ENCODE measurements around the gene TLK2. TPM values are rescaled to one million over a fixed set of nuclear protein-coding genes. Genes with fewer than 3 reads are reported as not detected.
"Not testable (repeated sequence)": the region's sequence is repeated elsewhere in the genome, so short reads cannot be mapped to it uniquely, and the experiment has no call there.

The TLK2 gene
- total and polyA plus RNA-seq, 4 donors: 10.7 to 55.2 (median 31.0) TPM

GRCh38 chr17:62456016-62456415 is 22.6 kb upstream of the TLK2 start:
- intact Hi-C loops (cut with DNase I): no loop called here
- Histone ChIP-seq H3K36me3 (ENCODE audit: control insufficient read depth in 1 of 2, insufficient read depth in 2 of 2, low read length in 1 of 2) (no peaks in the 10 kb centered on the region), H3K27me3 (ENCODE audit: control insufficient read depth in 1 of 2, insufficient read depth in 2 of 2, low read length in 1 of 2) (no peaks in the 10 kb centered on the region), H3K4me1 (ENCODE audit: control insufficient read depth in 1 of 2, insufficient read depth in 2 of 2, low read length in 2 of 2) (no peaks in the 10 kb centered on the region), H3K9me3 (ENCODE audit: control insufficient read depth, low read length) (no peaks in the 10 kb centered on the region), H3K4me3 (ENCODE audit: low read length in 2 of 2) (no peak overlapping the region), H3K27ac (ENCODE audit: low read depth in 1 of 2, low read length in 2 of 2) (no peak overlapping the region)
- DNase-seq (peak in 1 of 2 donors; percentile 53), ATAC-seq (ENCODE audit: low FRiP score) (no peak)
- WGBS, 2 donors: 89% methylated on average over 7 of the region's 7 CpGs

- H3K4me3 ChIP-seq (ENCODE audit: low read length in 2 of 2); H3K4me1 ChIP-seq (ENCODE audit: control insufficient read depth in 1 of 2, insufficient read depth in 2 of 2, low read length in 2 of 2); H3K36me3 ChIP-seq (ENCODE audit: control insufficient read depth in 1 of 2, insufficient read depth in 2 of 2, low read length in 1 of 2); intact Hi-C loops (cut with DNase I); ATAC-seq (ENCODE audit: low FRiP score); H3K27ac ChIP-seq (ENCODE audit: low read depth in 1 of 2, low read length in 2 of 2); H3K27me3 ChIP-seq (ENCODE audit: control insufficient read depth in 1 of 2, insufficient read depth in 2 of 2, low read length in 1 of 2); H3K9me3 ChIP-seq (ENCODE audit: control insufficient read depth, low read length): not testable (repeated sequence)
- WGBS, 2 donors: 68 to 69% methylated on average over 10 of the region's 10 CpGs
- DNase-seq: peak in 1 of 2 donors; percentile 19
These were observed 20.1 kb upstream of the TLK2 start for GRCh38 chr17:62458483-62458882.

GRCh38 chr17:62464422-62464821 is 14.2 kb upstream of the TLK2 start:
- H3K9me3 ChIP-seq (ENCODE audit: control insufficient read depth, low read length); ATAC-seq (ENCODE audit: low FRiP score); H3K27ac ChIP-seq (ENCODE audit: low read depth in 1 of 2, low read length in 2 of 2); intact Hi-C loops (cut with DNase I); H3K4me3 ChIP-seq (ENCODE audit: low read length in 2 of 2); H3K27me3 ChIP-seq (ENCODE audit: control insufficient read depth in 1 of 2, insufficient read depth in 2 of 2, low read length in 1 of 2); H3K36me3 ChIP-seq (ENCODE audit: control insufficient read depth in 1 of 2, insufficient read depth in 2 of 2, low read length in 1 of 2); H3K4me1 ChIP-seq (ENCODE audit: control insufficient read depth in 1 of 2, insufficient read depth in 2 of 2, low read length in 2 of 2): not testable (repeated sequence)
- DNase-seq: peak in 1 of 2 donors; percentile 1
- WGBS, 2 donors: 84 to 86% methylated on average over 3 of the region's 3 CpGs

GRCh38 chr17:62465271-62465670 is 13.4 kb upstream of the TLK2 start:
- H3K27ac ChIP-seq (ENCODE audit: low read depth in 1 of 2, low read length in 2 of 2); ATAC-seq (ENCODE audit: low FRiP score); intact Hi-C loops (cut with DNase I); H3K4me3 ChIP-seq (ENCODE audit: low read length in 2 of 2); H3K9me3 ChIP-seq (ENCODE audit: control insufficient read depth, low read length); H3K4me1 ChIP-seq (ENCODE audit: control insufficient read depth in 1 of 2, insufficient read depth in 2 of 2, low read length in 2 of 2); H3K36me3 ChIP-seq (ENCODE audit: control insufficient read depth in 1 of 2, insufficient read depth in 2 of 2, low read length in 1 of 2); H3K27me3 ChIP-seq (ENCODE audit: control insufficient read depth in 1 of 2, insufficient read depth in 2 of 2, low read length in 1 of 2): not testable (repeated sequence)
- peak in 1 of 2 donors; percentile 74 for DNase-seq
- 96 to 97% methylated on average over 7 of the region's 7 CpGs for WGBS, 2 donors

- H3K4me1 ChIP-seq (ENCODE audit: control insufficient read depth in 1 of 2, insufficient read depth in 2 of 2, low read length in 2 of 2); H3K27me3 ChIP-seq (ENCODE audit: control insufficient read depth in 1 of 2, insufficient read depth in 2 of 2, low read length in 1 of 2); H3K36me3 ChIP-seq (ENCODE audit: control insufficient read depth in 1 of 2, insufficient read depth in 2 of 2, low read length in 1 of 2); H3K27ac ChIP-seq (ENCODE audit: low read depth in 1 of 2, low read length in 2 of 2); H3K4me3 ChIP-seq (ENCODE audit: low read length in 2 of 2); H3K9me3 ChIP-seq (ENCODE audit: control insufficient read depth, low read length): not testable (repeated sequence)
- 36 to 37% methylated on average over 6 of the region's 8 CpGs for WGBS, 2 donors
- peak; percentile 78 to 85 for DNase-seq
- peak; percentile 53 for ATAC-seq (ENCODE audit: low FRiP score)
- intact Hi-C loops (cut with DNase I): loop anchor here in 1 of 2 donors (10.0 kb wide), 1 partner anchor 46 kb away; the partner anchor contains the start of gene METTL2A
These were observed 7.8 kb upstream of the TLK2 start for GRCh38 chr17:62470666-62471379.

GRCh38 chr17:62471380-62471880 is 7.2 kb upstream of the TLK2 start:
- intact Hi-C loops (cut with DNase I): loop anchor here in 1 of 2 donors (10.0 kb wide), 1 partner anchor 47 kb away; the partner anchor contains the start of gene METTL2A
- not testable (repeated sequence) for H3K4me1 ChIP-seq (ENCODE audit: control insufficient read depth in 1 of 2, insufficient read depth in 2 of 2, low read length in 2 of 2); H3K27me3 ChIP-seq (ENCODE audit: control insufficient read depth in 1 of 2, insufficient read depth in 2 of 2, low read length in 1 of 2); H3K27ac ChIP-seq (ENCODE audit: low read depth in 1 of 2, low read length in 2 of 2); ATAC-seq (ENCODE audit: low FRiP score); H3K36me3 ChIP-seq (ENCODE audit: control insufficient read depth in 1 of 2, insufficient read depth in 2 of 2, low read length in 1 of 2); H3K9me3 ChIP-seq (ENCODE audit: control insufficient read depth, low read length); H3K4me3 ChIP-seq (ENCODE audit: low read length in 2 of 2)
- 75% methylated on average over 9 of the region's 9 CpGs for WGBS, 2 donors
- DNase-seq: peak in 1 of 2 donors; percentile 30

- H3K4me1 ChIP-seq (ENCODE audit: control insufficient read depth in 1 of 2, insufficient read depth in 2 of 2, low read length in 2 of 2); H3K27ac ChIP-seq (ENCODE audit: low read depth in 1 of 2, low read length in 2 of 2); H3K9me3 ChIP-seq (ENCODE audit: control insufficient read depth, low read length); H3K27me3 ChIP-seq (ENCODE audit: control insufficient read depth in 1 of 2, insufficient read depth in 2 of 2, low read length in 1 of 2); H3K4me3 ChIP-seq (ENCODE audit: low read length in 2 of 2); H3K36me3 ChIP-seq (ENCODE audit: control insufficient read depth in 1 of 2, insufficient read depth in 2 of 2, low read length in 1 of 2); ATAC-seq (ENCODE audit: low FRiP score): not testable (repeated sequence)
- peak in 1 of 2 donors; percentile 14 for DNase-seq
- intact Hi-C loops (cut with DNase I): loop anchor here in 1 of 2 donors (10.0 kb wide), 1 partner anchor 49 kb away; the partner anchor contains the start of gene METTL2A
- 84 to 90% methylated on average over 8 of the region's 8 CpGs for WGBS, 2 donors
These were observed 5.3 kb upstream of the TLK2 start for GRCh38 chr17:62473030-62473982.

- not testable (repeated sequence) for H3K27me3 ChIP-seq (ENCODE audit: control insufficient read depth in 1 of 2, insufficient read depth in 2 of 2, low read length in 1 of 2); DNase-seq; H3K36me3 ChIP-seq (ENCODE audit: control insufficient read depth in 1 of 2, insufficient read depth in 2 of 2, low read length in 1 of 2); H3K4me3 ChIP-seq (ENCODE audit: low read length in 2 of 2); ATAC-seq (ENCODE audit: low FRiP score); H3K4me1 ChIP-seq (ENCODE audit: control insufficient read depth in 1 of 2, insufficient read depth in 2 of 2, low read length in 2 of 2); H3K27ac ChIP-seq (ENCODE audit: low read depth in 1 of 2, low read length in 2 of 2); H3K9me3 ChIP-seq (ENCODE audit: control insufficient read depth, low read length)
- intact Hi-C loops (cut with DNase I): loop anchor here in 1 of 2 donors (10.0 kb wide), 1 partner anchor 52 kb away; the partner anchor contains the start of gene METTL2A
- WGBS, 2 donors: 89% methylated on average over 8 of the region's 8 CpGs
These were observed 1.5 kb upstream of the TLK2 start for GRCh38 chr17:62477111-62477510.

Measured in aorta (tissue), 5 donors.